GM13977 (cell line): ENCODE measurements around the gene ZNF48.

Source experiments
- DNase-seq: peaks from one replicate; pipeline ENCODE4 v3.0.0; 2012; ENCODE audit warnings: low spot score
- CTCF ChIP-seq: IDR thresholded peaks from 2 replicates; pipeline ENCODE4 v1.5.1; 2012; ENCODE audit warnings: mild to moderate bottlenecking, control low read depth; ENCODE audit not compliant: insufficient read depth; ENCODE audit errors: extremely low read depth, missing control alignments
- in situ Hi-C: fragments of 300-500 bp; cut with MboI; formaldehyde crosslinking; loops from one replicate; pipeline ENCODE4 v1.12.0; 2022; ENCODE audit warnings: low sequenced_read_pairs, low pct_unique_long_range_greater_than_20kb, mixed read lengths, inconsistent platforms; ENCODE audit not compliant: unreplicated experiment

Gene ZNF48

GRCh38 chr16:30358990-30359870 is 36.0 kb upstream of the ZNF48 start:
- no peak for DNase-seq
- in situ Hi-C loops: no loop called here
- no peak for TF ChIP-seq CTCF

GRCh38 chr16:30359871-30360170 is 35.4 kb upstream of the ZNF48 start:
- in situ Hi-C loops: no loop called here
- TF ChIP-seq CTCF: no peak
- no peak for DNase-seq

- TF ChIP-seq CTCF: no peak
- in situ Hi-C loops: no loop called here
- DNase-seq: no peak
Observed at GRCh38 chr16:30361180-30361579, 34.0 kb upstream of the ZNF48 start.

- in situ Hi-C loops: no loop called here
- DNase-seq: no peak
- TF ChIP-seq CTCF: no peak
Observed at GRCh38 chr16:30365200-30365599, 30.0 kb upstream of the ZNF48 start.

GRCh38 chr16:30366511-30366910 is 28.7 kb upstream of the ZNF48 start:
- no peak for DNase-seq
- in situ Hi-C loops: no loop called here
- no peak for TF ChIP-seq CTCF

GRCh38 chr16:30367349-30368009 is 27.7 kb upstream of the ZNF48 start:
- in situ Hi-C loops: no loop called here

More at GRCh38 chr16:30367349-30368009, 27.7 kb upstream of the ZNF48 start:
- DNase-seq: no peak
- TF ChIP-seq CTCF: no peak
